Melanocyte of skin (primary cell): ENCODE results near the gene FAM210B. TPM values are rescaled to one million over a fixed set of nuclear protein-coding genes. Genes with fewer than 3 reads are reported as not detected.

Experiments
- total RNA-seq, 2 donors: library from RNA; depleted of rRNA; stranded (reverse); fragments of >200 nt; gene quantifications; 2 replicates each; pipeline ENCODE4 v1.2.3, GENCODE V29; 2012

The FAM210B gene, protein sequence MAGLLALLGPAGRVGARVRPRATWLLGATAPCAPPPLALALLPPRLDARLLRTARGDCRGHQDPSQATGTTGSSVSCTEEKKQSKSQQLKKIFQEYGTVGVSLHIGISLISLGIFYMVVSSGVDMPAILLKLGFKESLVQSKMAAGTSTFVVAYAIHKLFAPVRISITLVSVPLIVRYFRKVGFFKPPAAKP
- total RNA-seq, result 10 to 100 TPM; 13.0 to 16.5 TPM

GRCh38 chr20:56358600-56359211, at the start of gene FAM210B:
TSS of gene FAM210B (plus strand) at chr20:56358974. CDS start at chr20:56359006, 32 bp downstream.

GRCh38 chr20:56392132-56392880, 33.5 kb downstream of the FAM210B start, which contains the start of the genes AURKA and CSTF1:
TSS of gene AURKA (minus strand) at chr20:56392215. CDS start at chr20:56388197, 4,018 bp downstream.
TSS of gene CSTF1 (plus strand) at chr20:56392645. CDS start at chr20:56395553, 2,908 bp downstream.

DNA sequence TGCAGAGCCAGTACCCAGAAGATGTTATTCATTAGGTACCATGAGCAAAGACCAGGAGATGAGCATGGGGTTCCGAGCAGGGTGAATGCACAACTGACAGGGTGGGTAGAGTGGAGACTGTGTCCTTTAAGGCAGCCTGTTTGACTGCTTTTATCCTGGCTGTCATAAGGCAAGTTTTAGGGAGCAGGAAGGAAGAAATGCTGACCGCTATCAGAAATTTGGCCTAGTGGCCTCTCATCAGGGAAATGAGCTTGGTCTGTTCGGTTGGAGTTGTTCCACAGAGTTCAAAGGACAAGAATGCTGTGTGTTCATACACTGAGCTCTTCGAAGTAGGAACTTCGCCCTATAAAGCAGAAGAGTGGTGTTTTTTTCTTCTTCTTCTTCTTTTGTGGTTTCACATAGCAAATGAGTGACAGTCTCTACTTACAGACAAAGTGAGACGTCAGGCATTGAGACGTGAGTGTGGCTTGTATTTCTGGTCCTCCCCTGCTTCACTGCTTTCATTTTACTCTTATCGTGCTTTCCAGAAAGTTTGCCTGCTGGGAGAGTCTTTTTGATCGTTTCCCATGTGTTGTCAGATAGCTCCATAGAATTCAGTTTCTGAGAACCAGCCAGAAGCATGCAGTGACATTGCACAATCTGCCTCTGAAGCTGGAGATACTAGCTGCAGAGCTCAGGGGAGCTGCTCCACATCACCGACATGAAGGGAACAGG, 53.1 kb downstream of the FAM210B start, which contains the start of gene CASS4:
Gene CASS4, plus strand, starts transcription at position 502 of the 714 bp plus-strand sequence. Its CDS starts 199 bp downstream, at position 701.

Other genes with a start within 250 kb of the FAM210B start
- not detected for gene MC3R, start 110.2 kb upstream of the FAM210B start, total RNA-seq
- 10 to 100 TPM; 39.2 to 93.9 TPM for gene AURKA, start 33.2 kb downstream of the FAM210B start, total RNA-seq
- gene CSTF1, start 33.7 kb downstream of the FAM210B start, total RNA-seq, result 10 to 100 TPM; 47.5 to 69.3 TPM
- under 1 TPM in 1 of 2 donors, not detected in 1; under 0.01 TPM for gene CASS4, start 53.3 kb downstream of the FAM210B start, total RNA-seq
- 10 to 100 TPM; 50.6 to 66.9 TPM for gene RTF2, start 109.7 kb downstream of the FAM210B start, total RNA-seq
- not detected for gene FAM209A, start 165.8 kb downstream of the FAM210B start, total RNA-seq
- not detected for gene FAM209B, start 174.3 kb downstream of the FAM210B start, total RNA-seq